Common myeloid progenitor, CD34-positive (primary cell): ENCODE data around the gene SLC9A5.

Experiments used
- CTCF ChIA-PET: fragments of 350-600 bp; sonication (Branson Sonifier 250); formaldehyde crosslinking; loops from one replicate; lab custom pipeline; 2021; ENCODE audit warnings: antibody characterized with exemption; lab: Charles Lee
- POLR2A ChIA-PET: fragments of 350-600 bp; sonication (Branson Sonifier 250); formaldehyde crosslinking; loops from one replicate; lab custom pipeline; 2021; ENCODE audit warnings: antibody characterized with exemption; lab: Charles Lee
- DNase-seq, 3 donors: peaks; one replicate each; pipeline versions ENCODE4 v3.0.0 to v3.0.0-alpha.2; 2013
- H3K27ac ChIP-seq, 2 experiments: 1 replicate in 1 of 2; 2 replicates in 1 of 2; pipeline ENCODE4 v1.7.0; 2013; ENCODE audit warnings: inconsistent platforms in 2 of 2, low read length in 2 of 2, mild to moderate bottlenecking in 2 of 2, low read depth in 1 of 2, moderate library complexity in 1 of 2; ENCODE audit not compliant: severe bottlenecking in 2 of 2, insufficient read depth in 1 of 2, poor library complexity in 1 of 2
- H3K27me3 ChIP-seq, 5 experiments: replicated peaks in 2 of 5; 1 replicate in 3 of 5; 2 replicates in 2 of 5; pipeline versions ENCODE4 v1.6.1 to v1.7.0; 2013; ENCODE audit warnings: low read length in 4 of 5, mild to moderate bottlenecking in 2 of 5, moderate library complexity in 2 of 5, inconsistent platforms in 1 of 5; ENCODE audit not compliant: insufficient read depth in 5 of 5, control insufficient read depth in 4 of 5
- H3K36me3 ChIP-seq, 4 experiments: 1 replicate in 2 of 4; 2 replicates in 2 of 4; pipeline versions ENCODE4 v1.6.1 to v1.7.0; 2013; ENCODE audit warnings: low read length in 3 of 4, control low read depth in 1 of 4, mild to moderate bottlenecking in 1 of 4; ENCODE audit not compliant: control insufficient read depth in 4 of 4, insufficient read depth in 4 of 4
- H3K4me1 ChIP-seq, 4 experiments: 1 replicate in 3 of 4; 2 replicates in 1 of 4; pipeline versions ENCODE4 v1.6.1 to v1.7.1; 2013; ENCODE audit warnings: low read length in 3 of 4, mild to moderate bottlenecking in 3 of 4, control low read depth in 1 of 4, inconsistent platforms in 1 of 4, moderate library complexity in 1 of 4; ENCODE audit not compliant: control insufficient read depth in 4 of 4, insufficient read depth in 4 of 4; ENCODE audit errors: control extremely low read depth in 1 of 4
- H3K4me3 ChIP-seq, 7 experiments: 1 replicate in 4 of 7; 2 replicates in 3 of 7; pipeline versions ENCODE4 v1.5.1 to v1.7.0; 2013; ENCODE audit warnings: mild to moderate bottlenecking in 7 of 7, low read length in 6 of 7, moderate library complexity in 6 of 7, inconsistent platforms in 2 of 7, low read depth in 2 of 7, control low read depth in 1 of 7; ENCODE audit not compliant: insufficient read depth in 4 of 7, control insufficient read depth in 1 of 7; ENCODE audit errors: extremely low read depth in 1 of 7
- H3K9me3 ChIP-seq, 5 experiments: 1 replicate in 4 of 5; 2 replicates in 1 of 5; pipeline versions ENCODE4 v1.6.1 to v1.7.1; 2013; ENCODE audit warnings: low read length in 4 of 5, mild to moderate bottlenecking in 2 of 5, inconsistent platforms in 1 of 5, low read depth in 1 of 5, moderate library complexity in 1 of 5; ENCODE audit not compliant: control insufficient read depth in 4 of 5, insufficient read depth in 2 of 5; ENCODE audit errors: control extremely low read depth in 1 of 5
- WGBS: methylation state at CpG from one replicate; pipeline ENCODE4 v1.1.5; 2013; ENCODE audit not compliant: insufficient coverage; 5-methylcytosine and 5-hydroxymethylcytosine counted together

SLC9A5 gene

GRCh38 chr16:67228034-67228785 lies 20.6 kb upstream of the SLC9A5 start:
- WGBS, result 98% methylated on average over 7 of the region's 9 CpGs

GRCh38 chr16:67228905-67229304 lies 19.9 kb upstream of the SLC9A5 start:
- Histone ChIP-seq H3K4me1 (peaks cover 10 to 35% (median 27%) of the 10 kb centered on the region in 4 experiments), H3K36me3 (peaks cover 3 to 50% (median 44%) of the 10 kb centered on the region in 4 experiments), H3K27ac (no peak overlapping the region), H3K9me3 (no peaks in the 10 kb centered on the region), H3K27me3 (no peaks in the 10 kb centered on the region), H3K4me3 (no peak overlapping the region)
- no peak for DNase-seq
- 98% methylated on average over 8 of the region's 9 CpGs for WGBS
- CTCF ChIA-PET, result interaction anchor here (2.2 to 10.7 kb wide), 2 partner anchors 9 to 17 kb away, joined by 9 to 108 read pairs; partner anchors contain the start of genes FHOD1 and SLC9A5
- POLR2A ChIA-PET, result no interaction called here

More at GRCh38 chr16:67228034-67228785, 20.6 kb upstream of the SLC9A5 start:
- DNase-seq, result no peak
- Histone ChIP-seq H3K9me3 (no peaks in the 10 kb centered on the region), H3K36me3 (peaks cover 3 to 44% (median 39%) of the 10 kb centered on the region in 4 experiments), H3K4me3 (peak overlapping the region in 6 of 7 experiments; percentile 88 to 97 (median 92)), H3K27ac (peak overlapping the region in 1 of 2 experiments; percentile 88), H3K4me1 (peaks cover 11 to 42% (median 32%) of the 10 kb centered on the region in 4 experiments), H3K27me3 (no peaks in the 10 kb centered on the region)
- ChIA-PET CTCF (interaction anchor here (1.3 to 10.7 kb wide), 4 partner anchors 10 to 18 kb away, joined by 6 to 108 read pairs (median 8); partner anchors contain the start of genes FHOD1 and SLC9A5), POLR2A (interaction anchor here (1.4 to 3.6 kb wide), 3 partner anchors 10 to 17 kb away, joined by 5 to 42 read pairs (median 6); partner anchors contain the start of gene FHOD1)

GRCh38 chr16:67229906-67230808 lies 18.6 kb upstream of the SLC9A5 start:
- WGBS, result 95% methylated on average over 30 of the region's 32 CpGs
- peaks cover 7 to 27% (median 20%) of the 10 kb centered on the region in 4 experiments for H3K4me1 ChIP-seq
- H3K9me3 ChIP-seq, result no peaks in the 10 kb centered on the region
- H3K36me3 ChIP-seq, result peaks cover 3 to 62% (median 52%) of the 10 kb centered on the region in 4 experiments
- H3K4me3 ChIP-seq, result no peak overlapping the region
- no peak for DNase-seq
- ChIA-PET CTCF (interaction anchor here (1.0 to 10.7 kb wide), 4 partner anchors 8 to 45 kb away, joined by 3 to 108 read pairs (median 3); partner anchors contain the start of genes EXOC3L1, FHOD1 and SLC9A5), POLR2A (interaction anchor here (0.7 to 1.5 kb wide), 4 partner anchors 14 to 21 kb away, joined by 3 to 7 read pairs (median 4); no protein-coding TSS in a partner anchor)
- no peaks in the 10 kb centered on the region for H3K27me3 ChIP-seq
- no peak overlapping the region for H3K27ac ChIP-seq

GRCh38 chr16:67230809-67231660 lies 17.7 kb upstream of the SLC9A5 start:
- ChIA-PET POLR2A (interaction anchor here (1.5 kb wide), 1 partner anchor 13 kb away, joined by 7 read pairs; no protein-coding TSS in a partner anchor), CTCF (interaction anchor here (1.0 to 10.7 kb wide), 3 partner anchors 9 to 46 kb away, joined by 3 to 108 read pairs (median 5); partner anchors contain the start of genes FHOD1 and SLC9A5)
- no peak for DNase-seq
- H3K9me3 ChIP-seq, result no peaks in the 10 kb centered on the region
- no peak overlapping the region for H3K4me3 ChIP-seq
- H3K27ac ChIP-seq, result no peak overlapping the region
- no peaks in the 10 kb centered on the region for H3K27me3 ChIP-seq
- 96% methylated on average over 10 of the region's 12 CpGs for WGBS
- peaks cover 7 to 19% (median 14%) of the 10 kb centered on the region in 4 experiments for H3K4me1 ChIP-seq
- peaks cover 6 to 69% (median 59%) of the 10 kb centered on the region in 4 experiments for H3K36me3 ChIP-seq

- no peak overlapping the region for H3K27ac ChIP-seq
- no peaks in the 10 kb centered on the region for H3K9me3 ChIP-seq
- H3K4me1 ChIP-seq, result no peaks in the 10 kb centered on the region
- H3K36me3 ChIP-seq, result peaks cover 13 to 88% (median 73%) of the 10 kb centered on the region in 4 experiments
- H3K4me3 ChIP-seq, result no peak overlapping the region
- ChIA-PET CTCF (interaction anchor here (0.9 to 10.7 kb wide), 3 partner anchors 13 to 33 kb away, joined by 3 to 108 read pairs (median 4); partner anchors contain the start of genes FHOD1 and SLC9A5), POLR2A (interaction anchor here (2.4 kb wide), 1 partner anchor 12 kb away, joined by 12 read pairs; no protein-coding TSS in a partner anchor)
- H3K27me3 ChIP-seq, result no peaks in the 10 kb centered on the region
- DNase-seq, result no peak
- 100% methylated on average over 4 of the region's 7 CpGs for WGBS
These were observed 15.2 kb upstream of the SLC9A5 start for GRCh38 chr16:67233596-67233995.
